SK-N-MC (cell line): ENCODE results near the gene GALNT14.

Experiments used
- EZH2 ChIP-seq: fragments of 200-600 bp; sonication (generic); IDR thresholded peaks from one replicate; pipeline ENCODE4 v1.6.1; 2017; ENCODE audit warnings: antibody characterized with exemption
- FOXP2 ChIP-seq: optimal IDR thresholded peaks from 2 replicates; pipeline ENCODE3; 2011; ENCODE audit warnings: mild to moderate bottlenecking, moderate library complexity; ENCODE audit not compliant: insufficient read depth; ENCODE audit errors: extremely low read length, control extremely low read depth
- POLR2AphosphoS5 ChIP-seq: IDR thresholded peaks from 2 replicates; pipeline ENCODE4 v1.6.1; 2012; ENCODE audit warnings: mild to moderate bottlenecking, low read depth, low read length, borderline replicate concordance

GRCh38 chr2:31067259-31067658 lies 71.0 kb downstream of the GALNT14 start:
- no peak for TF ChIP-seq EZH2
- TF ChIP-seq POLR2AphosphoS5 = no peak
- no peak for TF ChIP-seq FOXP2
